Astrocyte (in vitro differentiated cells and primary cell): Measurements from ENCODE around the gene MLPH.

Source experiments
- CTCF ChIP-seq: IDR thresholded peaks from 2 replicates; pipeline ENCODE4 v1.5.1; 2011; ENCODE audit warnings: low read depth, mild to moderate bottlenecking, inconsistent platforms, low read length, moderate library complexity; ENCODE audit not compliant: insufficient read depth
- EZH2 ChIP-seq: IDR thresholded peaks from 2 replicates; pipeline ENCODE4 v1.6.1; 2012; ENCODE audit warnings: mild to moderate bottlenecking, low read length, inconsistent platforms; ENCODE audit not compliant: insufficient read depth

- TF ChIP-seq CTCF (no peak), EZH2 (no peak)
These were observed 101.1 kb downstream of the MLPH start for GRCh38 chr2:237588044-237588696.
